ENCODE measurements around the gene NFKB1.

Gene NFKB1

GRCh38 chr4:102533348-102533747, 32.2 kb downstream of the NFKB1 start:
- no peak for DNase-seq

GRCh38 chr4:102533904-102534303, 32.7 kb downstream of the NFKB1 start:
- DNase-seq, result no peak

GRCh38 chr4:102534845-102535244, 33.7 kb downstream of the NFKB1 start:
- DNase-seq, result no peak

GRCh38 chr4:102535398-102536082, 34.4 kb downstream of the NFKB1 start:
- no peak for DNase-seq

- no peak for DNase-seq
Measured at GRCh38 chr4:102536768-102537167, 35.6 kb downstream of the NFKB1 start.

- DNase-seq, result no peak
Measured at GRCh38 chr4:102537269-102537668, 36.1 kb downstream of the NFKB1 start.

- no peak for DNase-seq
Measured at GRCh38 chr4:102541697-102542096, 40.5 kb downstream of the NFKB1 start.

GRCh38 chr4:102543030-102543928, 42.1 kb downstream of the NFKB1 start:
- no peak for DNase-seq

- DNase-seq, result no peak
Measured at GRCh38 chr4:102546635-102547034, 45.5 kb downstream of the NFKB1 start.

GRCh38 chr4:102547973-102548372, 46.8 kb downstream of the NFKB1 start:
- no peak for DNase-seq

- DNase-seq, result no peak
Measured at GRCh38 chr4:102551958-102552565, 50.9 kb downstream of the NFKB1 start.

GRCh38 chr4:102552781-102553180, 51.6 kb downstream of the NFKB1 start:
- DNase-seq, result no peak

- no peak for DNase-seq
Measured at GRCh38 chr4:102553982-102554381, 52.8 kb downstream of the NFKB1 start.

GRCh38 chr4:102554482-102554881, 53.3 kb downstream of the NFKB1 start:
- no peak for DNase-seq

GRCh38 chr4:102554992-102555391, 53.8 kb downstream of the NFKB1 start:
- no peak for DNase-seq

GRCh38 chr4:102557636-102558035, 56.5 kb downstream of the NFKB1 start:
- no peak for DNase-seq

- no peak for DNase-seq
Measured at GRCh38 chr4:102560115-102560514, 59.0 kb downstream of the NFKB1 start.

- no peak for DNase-seq
Measured at GRCh38 chr4:102560571-102561341, 59.6 kb downstream of the NFKB1 start.

- DNase-seq, result no peak
Measured at GRCh38 chr4:102563000-102563399, 61.8 kb downstream of the NFKB1 start.

- peak in 1 of 2 donors; percentile 25 for DNase-seq
Measured at GRCh38 chr4:102564399-102565059, 63.4 kb downstream of the NFKB1 start.

GRCh38 chr4:102565696-102566095, 64.5 kb downstream of the NFKB1 start:
- no peak for DNase-seq

- no peak for DNase-seq
Measured at GRCh38 chr4:102566426-102566825, 65.3 kb downstream of the NFKB1 start.
